SH-SY5Y (cell line): ENCODE data around the gene NFKBIL1.

Experiments used
- GATA2 ChIP-seq: IDR thresholded peaks from 2 replicates; pipeline ENCODE4 v1.6.1; 2011; ENCODE audit warnings: mild to moderate bottlenecking, low read depth, low read length
- GATA3 ChIP-seq: IDR thresholded peaks from 2 replicates; pipeline ENCODE4 v1.6.1; 2011; ENCODE audit warnings: low read depth, mild to moderate bottlenecking, low read length, moderate library complexity

The NFKBIL1 gene

DNA sequence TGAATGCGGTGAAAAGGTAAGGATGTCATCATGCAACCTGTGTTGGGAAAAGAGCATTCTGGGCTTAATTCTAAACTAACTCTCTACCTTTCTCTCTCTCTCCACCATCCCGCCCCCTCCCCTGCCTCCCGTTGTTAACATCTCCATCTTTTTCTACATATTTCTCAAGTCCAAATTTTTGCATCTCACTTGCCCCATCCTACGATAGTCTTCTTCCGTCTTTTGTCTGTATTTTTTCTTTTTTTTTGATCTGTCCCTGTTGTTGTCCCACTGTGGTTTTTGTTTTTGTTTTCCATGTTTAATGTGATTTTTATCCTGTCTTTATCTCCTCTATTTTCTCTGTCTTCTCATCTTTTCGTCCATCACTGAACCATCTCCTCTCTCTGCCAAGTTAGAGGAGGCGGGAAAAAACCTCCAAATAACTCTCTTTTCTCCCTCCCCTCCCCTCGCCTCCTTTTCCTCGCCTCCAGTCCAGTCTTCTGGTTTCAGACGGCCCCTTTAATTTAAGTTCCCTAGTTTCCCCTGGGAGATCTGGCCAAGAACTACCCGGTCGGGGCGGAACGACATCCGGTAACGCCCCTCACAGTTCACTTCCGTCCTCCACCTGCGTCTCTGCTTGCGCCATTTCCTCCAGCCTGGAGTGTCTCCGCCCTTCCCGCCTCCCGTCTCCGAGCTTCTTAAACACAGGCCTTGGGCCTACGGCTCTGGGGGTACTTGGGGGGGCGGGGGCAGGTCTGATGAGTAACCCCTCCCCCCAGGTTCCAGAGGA lies at the start of gene NFKBIL1:
NFKBIL1 (plus strand) TSS at position 651 of the 769 bp plus-strand sequence; CDS start at position 738, 87 bp downstream.
- TF ChIP-seq GATA2, result peak; percentile 50
- no peak for TF ChIP-seq GATA3

GRCh38 chr6:31498748-31499147 lies 48.7 kb upstream of the NFKBIL1 start:
- TF ChIP-seq GATA3, result no peak
- TF ChIP-seq GATA2, result no peak

GRCh38 chr6:31502586-31502985 lies 44.8 kb upstream of the NFKBIL1 start:
- TF ChIP-seq GATA3 (no peak), GATA2 (no peak)

GRCh38 chr6:31510007-31510406 lies 37.4 kb upstream of the NFKBIL1 start:
- TF ChIP-seq GATA2 (no peak), GATA3 (no peak)

GRCh38 chr6:31513456-31514165 lies 33.8 kb upstream of the NFKBIL1 start:
- no peak for TF ChIP-seq GATA2
- no peak for TF ChIP-seq GATA3

DNA sequence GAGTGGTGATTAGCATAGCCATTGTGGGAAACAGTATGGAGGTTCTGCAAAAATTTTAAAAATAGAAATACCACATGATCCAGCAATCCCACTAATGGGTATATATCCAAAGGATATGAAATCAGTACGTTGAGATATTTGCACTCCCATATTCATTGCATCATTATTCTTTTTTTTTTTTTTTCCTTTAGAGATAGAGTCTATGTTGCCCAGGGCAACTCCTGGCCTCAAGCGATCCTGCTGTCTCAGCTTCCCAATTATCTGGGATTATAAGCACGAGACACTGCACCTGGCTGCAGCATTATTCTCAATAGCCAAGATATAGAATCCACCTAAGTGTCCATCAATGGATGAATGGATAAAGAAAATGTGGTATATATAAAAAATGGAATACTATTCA lies 25.6 kb upstream of the NFKBIL1 start:
- no peak for TF ChIP-seq GATA3

DNA sequence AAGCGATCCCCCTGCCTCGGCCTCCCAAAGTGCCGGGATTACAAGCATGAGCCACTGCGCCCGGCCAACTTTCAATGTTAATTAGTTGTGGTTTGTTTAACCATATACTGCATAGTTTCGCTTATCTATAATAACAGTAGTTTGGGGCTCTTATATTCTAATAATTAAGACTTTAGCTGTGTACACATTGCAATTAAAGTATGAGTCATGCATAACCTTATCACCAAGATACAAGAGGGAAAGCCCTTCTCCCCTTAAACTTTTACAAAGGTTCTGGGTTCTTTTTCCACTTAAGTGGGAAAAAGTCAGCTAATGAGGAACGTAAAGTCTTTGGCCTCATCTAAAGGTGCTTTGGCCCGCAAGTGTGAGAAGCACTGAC lies 21.9 kb upstream of the NFKBIL1 start:
- TF ChIP-seq GATA3, result no peak
- no peak for TF ChIP-seq GATA2

DNA sequence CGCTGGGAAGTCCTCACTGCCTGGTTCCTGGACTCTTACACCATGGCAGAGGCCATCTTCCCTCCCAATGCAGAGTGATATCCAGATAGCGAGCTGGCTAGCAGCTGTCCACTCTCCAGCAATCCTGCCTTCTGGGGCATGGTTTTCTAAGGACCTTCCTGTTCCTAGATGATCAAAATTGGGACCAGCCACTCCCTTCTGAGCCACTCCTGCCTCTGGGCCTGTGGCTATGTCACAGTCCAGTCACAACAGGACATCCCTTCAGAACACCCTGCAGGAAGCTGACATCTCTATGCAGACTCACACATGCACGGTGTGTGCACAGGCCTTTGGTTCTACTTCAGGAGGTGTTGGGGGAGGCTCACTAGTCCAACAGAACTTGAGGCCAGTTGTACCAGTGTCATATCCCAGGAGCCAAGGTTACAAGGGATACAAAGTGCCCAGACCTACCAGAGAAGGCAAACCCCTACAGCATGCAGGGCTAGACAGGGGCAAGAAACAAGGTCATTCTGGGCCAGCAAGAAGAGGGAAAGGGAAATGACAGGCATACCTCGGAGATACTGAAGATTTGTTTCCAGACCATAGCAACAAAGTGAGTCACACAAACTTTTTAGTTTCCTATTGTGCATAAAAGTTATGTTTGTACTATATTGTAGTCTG lies 21.3 kb upstream of the NFKBIL1 start:
- TF ChIP-seq GATA2 (no peak), GATA3 (no peak)

GRCh38 chr6:31528307-31528777 lies 19.1 kb upstream of the NFKBIL1 start:
- TF ChIP-seq GATA3 (no peak), GATA2 (no peak)

DNA sequence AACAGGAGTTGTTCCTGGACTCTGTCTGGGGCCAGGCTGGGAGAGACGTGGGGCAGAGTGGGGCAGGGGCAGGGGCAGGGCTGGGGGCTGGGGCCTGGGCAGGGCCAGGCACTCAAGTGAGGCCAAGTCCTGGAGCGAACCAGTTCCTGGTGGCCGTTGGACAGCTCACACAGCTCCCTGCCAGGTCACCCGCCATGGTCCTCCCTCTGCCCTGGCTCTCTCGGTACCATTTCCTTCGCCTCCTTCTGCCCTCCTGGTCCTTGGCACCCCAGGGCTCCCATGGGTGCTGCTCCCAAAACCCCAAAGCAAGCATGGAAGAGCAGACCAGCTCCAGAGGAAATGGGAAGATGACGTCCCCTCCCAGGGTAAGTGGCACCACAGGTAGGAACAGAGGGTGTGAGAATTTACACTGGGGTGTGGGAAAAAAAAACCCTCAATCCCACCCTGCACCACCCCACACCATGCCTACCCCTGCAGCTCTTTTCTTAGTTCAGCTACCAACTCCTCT lies 18.5 kb upstream of the NFKBIL1 start, which contains the start of gene MCCD1:
MCCD1 (plus strand) TSS at position 142 of the 508 bp plus-strand sequence; CDS start at position 195, 53 bp downstream.
- TF ChIP-seq GATA3 (no peak), GATA2 (no peak)

DNA sequence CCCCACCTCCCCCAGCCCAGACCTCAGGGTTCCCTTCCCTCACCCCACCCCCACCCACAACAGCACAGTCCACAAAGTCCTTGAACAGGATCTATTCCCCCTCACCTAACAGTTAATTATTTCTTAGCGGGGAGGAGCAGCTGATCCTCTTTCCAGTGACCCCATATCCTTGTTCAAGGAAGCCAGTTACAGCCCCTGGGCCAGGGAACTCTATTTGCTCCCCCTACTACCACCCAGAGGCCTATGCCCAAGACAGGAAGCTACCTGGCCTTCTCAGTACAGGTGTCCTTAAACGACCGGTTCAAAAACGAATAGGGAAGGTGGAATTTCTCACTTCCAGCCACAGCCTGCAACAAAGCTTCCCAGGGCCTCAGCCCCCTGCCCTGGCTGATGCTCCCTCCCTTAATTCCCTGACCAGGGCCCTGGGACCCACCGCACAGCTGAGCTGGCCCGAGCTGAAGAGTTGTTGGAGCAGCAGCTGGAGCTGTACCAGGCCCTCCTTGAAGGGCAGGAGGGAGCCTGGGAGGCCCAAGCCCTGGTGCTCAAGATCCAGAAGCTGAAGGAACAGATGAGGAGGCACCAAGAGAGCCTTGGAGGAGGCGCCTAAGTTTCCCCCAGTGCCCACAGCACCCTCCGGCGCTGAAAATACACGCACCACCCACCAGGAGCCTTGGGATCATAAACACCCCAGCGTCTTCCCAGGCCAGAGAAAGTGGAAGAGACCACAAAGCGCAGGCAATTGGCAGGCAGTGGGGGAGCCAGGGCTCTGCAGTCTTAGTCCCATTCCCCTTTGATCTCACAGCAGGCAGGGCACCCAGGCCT lies 17.9 kb upstream of the NFKBIL1 start:
- no peak for TF ChIP-seq GATA2
- no peak for TF ChIP-seq GATA3

DNA sequence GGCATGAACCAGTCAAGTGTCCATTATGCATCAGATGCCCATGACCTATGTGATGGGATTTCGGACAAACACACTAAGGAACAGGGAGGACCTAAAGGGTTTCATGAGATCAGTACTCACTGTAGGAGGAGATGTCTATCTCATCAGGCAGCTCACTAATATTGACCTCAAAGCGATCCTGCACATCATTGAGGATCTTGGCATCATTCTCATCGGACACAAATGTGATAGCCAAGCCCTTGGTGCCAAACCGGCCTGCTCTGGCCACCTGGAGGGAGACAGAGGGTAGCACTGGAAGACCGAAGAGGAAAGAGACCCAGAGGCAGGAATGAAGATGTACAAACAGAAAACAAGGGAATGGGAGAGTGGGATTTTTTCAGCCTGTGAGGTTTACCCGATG lies 16.7 kb upstream of the NFKBIL1 start:
- TF ChIP-seq GATA3 (no peak), GATA2 (no peak)

- TF ChIP-seq GATA3 (no peak), GATA2 (no peak)
These were observed 16.2 kb upstream of the NFKBIL1 start for GRCh38 chr6:31531162-31531561.
